Upper lobe of left lung (tissue), 6 donors: ENCODE results near the gene EYS. TPM values are rescaled to one million over a fixed set of nuclear protein-coding genes. Genes with fewer than 3 reads are reported as not detected.
"Not testable (repeated sequence)": the region's sequence is repeated elsewhere in the genome, so short reads cannot be mapped to it uniquely, and the experiment has no call there.

Source experiments
- ATAC-seq, 2 donors: fragments of 200-7000 bp; cut with Tn5 transposase; one replicate each; pipeline ENCODE4 v1.9.1; 2022; ENCODE audit warnings: mild to moderate bottlenecking in 2 of 2, moderate library complexity in 2 of 2; ENCODE audit not compliant: low FRiP score in 2 of 2
- DNase-seq, 2 donors: peaks; one replicate each; pipeline ENCODE4 v3.0.0-alpha.2; 2019 to 2020
- H3K27ac ChIP-seq, 4 donors: fragments of 200-600 bp; sonication (generic); one replicate each; pipeline ENCODE4 v1.5.1; 2016 to 2019
- H3K27me3 ChIP-seq, 4 donors: fragments of 200-600 bp; sonication (generic); one replicate each; pipeline ENCODE4 v1.5.1; 2017 to 2019
- H3K36me3 ChIP-seq, 4 donors: fragments of 200-600 bp; sonication (generic); one replicate each; pipeline ENCODE4 v1.5.1; 2016 to 2019
- H3K4me1 ChIP-seq, 4 donors: fragments of 200-600 bp; sonication (generic); one replicate each; pipeline ENCODE4 v1.5.1; 2018 to 2019
- H3K4me3 ChIP-seq, 4 donors: fragments of 200-600 bp; sonication (generic); one replicate each; pipeline ENCODE4 v1.5.1; 2017 to 2019; ENCODE audit warnings: mild to moderate bottlenecking in 2 of 4, moderate library complexity in 1 of 4
- H3K9me3 ChIP-seq, 4 donors: fragments of 200-600 bp; sonication (generic); one replicate each; pipeline ENCODE4 v1.5.1; 2018 to 2019
- EP300 ChIP-seq, 4 donors: sonication (generic); formaldehyde crosslinking; IDR thresholded peaks; one replicate each; pipeline ENCODE4 v1.5.1; 2017; ENCODE audit warnings: antibody characterized with exemption in 4 of 4, control low read depth in 2 of 4
- POLR2A ChIP-seq, 4 donors: fragments of 450-650 bp; IDR thresholded peaks; one replicate each; pipeline ENCODE4 v1.5.1; 2016 to 2017; ENCODE audit warnings: antibody characterized with exemption in 4 of 4, mild to moderate bottlenecking in 2 of 4
- POLR2AphosphoS5 ChIP-seq, 2 donors: sonication (generic); formaldehyde crosslinking; IDR thresholded peaks; one replicate each; pipeline ENCODE4 v1.5.1; 2017; ENCODE audit warnings: antibody characterized with exemption in 2 of 2
- WGBS, 2 donors: methylation state at CpG; one replicate each; pipeline ENCODE4 v1.1.5; 2017 to 2018; 5-methylcytosine and 5-hydroxymethylcytosine counted together
- total RNA-seq, 6 donors: library from RNA; depleted of rRNA in 4 of 6; stranded (reverse); fragments of >200 nt in 4 of 6; gene quantifications; one replicate each; pipeline versions ENCODE4 v1.1.0 to v1.2.1, GENCODE V29; 2016 to 2021
- TF ChIP-seq, protein P1 (sequence below), 6 experiments: fragments of 450-650 bp in 4 of 6; fragments of 200-600 bp in 2 of 6; sonication (generic) in 2 of 6; IDR thresholded peaks; one replicate each; pipeline ENCODE4 v1.5.1; 2016 to 2019; ENCODE audit warnings: antibody characterized with exemption in 6 of 6
- donor health status: DM: no; HTN: no; CAD: no; lungs with moderate emphysema.
- donor health status: DM: no; HTN: yes; CAD: no; lungs with severe emphysema.

The EYS gene
- total RNA-seq, 6 donors from 2014 or later: under 0.01 to 0.46 (median 0.28) TPM; not detected in 2

GRCh38 chr6:65501045-65501444 is 206.0 kb downstream of the EYS start:
- no peak overlapping the region for H3K27ac ChIP-seq
- 74 to 78% methylated on average over 2 of the region's 2 CpGs for WGBS, 2 donors
- no peaks in the 10 kb centered on the region for H3K36me3 ChIP-seq
- ATAC-seq (no peak), DNase-seq (no peak)
- no peaks in the 10 kb centered on the region for H3K9me3 ChIP-seq
- no peaks in the 10 kb centered on the region for H3K27me3 ChIP-seq
- H3K4me1 ChIP-seq: no peaks in the 10 kb centered on the region
- H3K4me3 ChIP-seq: no peak overlapping the region
- TF ChIP-seq EP300 (IDR thresholded peaks at IDR 0.05): no peak
- TF ChIP-seq, protein P1, sequence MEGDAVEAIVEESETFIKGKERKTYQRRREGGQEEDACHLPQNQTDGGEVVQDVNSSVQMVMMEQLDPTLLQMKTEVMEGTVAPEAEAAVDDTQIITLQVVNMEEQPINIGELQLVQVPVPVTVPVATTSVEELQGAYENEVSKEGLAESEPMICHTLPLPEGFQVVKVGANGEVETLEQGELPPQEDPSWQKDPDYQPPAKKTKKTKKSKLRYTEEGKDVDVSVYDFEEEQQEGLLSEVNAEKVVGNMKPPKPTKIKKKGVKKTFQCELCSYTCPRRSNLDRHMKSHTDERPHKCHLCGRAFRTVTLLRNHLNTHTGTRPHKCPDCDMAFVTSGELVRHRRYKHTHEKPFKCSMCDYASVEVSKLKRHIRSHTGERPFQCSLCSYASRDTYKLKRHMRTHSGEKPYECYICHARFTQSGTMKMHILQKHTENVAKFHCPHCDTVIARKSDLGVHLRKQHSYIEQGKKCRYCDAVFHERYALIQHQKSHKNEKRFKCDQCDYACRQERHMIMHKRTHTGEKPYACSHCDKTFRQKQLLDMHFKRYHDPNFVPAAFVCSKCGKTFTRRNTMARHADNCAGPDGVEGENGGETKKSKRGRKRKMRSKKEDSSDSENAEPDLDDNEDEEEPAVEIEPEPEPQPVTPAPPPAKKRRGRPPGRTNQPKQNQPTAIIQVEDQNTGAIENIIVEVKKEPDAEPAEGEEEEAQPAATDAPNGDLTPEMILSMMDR (IDR thresholded peaks at IDR 0.05): no peak
- TF ChIP-seq POLR2AphosphoS5 (IDR thresholded peaks at IDR 0.05): no peak
- TF ChIP-seq POLR2A (IDR thresholded peaks at IDR 0.05): no peak

GRCh38 chr6:65483652-65484051 is 223.4 kb downstream of the EYS start:
- not testable (repeated sequence) for H3K27ac ChIP-seq, DNase-seq, H3K9me3 ChIP-seq, H3K4me1 ChIP-seq, H3K4me3 ChIP-seq, ATAC-seq, H3K36me3 ChIP-seq, H3K27me3 ChIP-seq
- 82 to 89% methylated on average over 7 of the region's 7 CpGs for WGBS, 2 donors

- Histone ChIP-seq H3K27ac (no peak overlapping the region), H3K9me3 (no peaks in the 10 kb centered on the region), H3K4me3 (no peak overlapping the region), H3K27me3 (no peaks in the 10 kb centered on the region), H3K4me1 (no peaks in the 10 kb centered on the region), H3K36me3 (no peaks in the 10 kb centered on the region)
- ATAC-seq: no peak
- DNase-seq: no peak
- TF ChIP-seq POLR2A (IDR thresholded peaks at IDR 0.05) (no peak), POLR2AphosphoS5 (IDR thresholded peaks at IDR 0.05) (no peak), EP300 (IDR thresholded peaks at IDR 0.05) (no peak)
- TF ChIP-seq, protein P1 (IDR thresholded peaks at IDR 0.05): no peak
These were observed 237.4 kb downstream of the EYS start for GRCh38 chr6:65469650-65470049.

DNA sequence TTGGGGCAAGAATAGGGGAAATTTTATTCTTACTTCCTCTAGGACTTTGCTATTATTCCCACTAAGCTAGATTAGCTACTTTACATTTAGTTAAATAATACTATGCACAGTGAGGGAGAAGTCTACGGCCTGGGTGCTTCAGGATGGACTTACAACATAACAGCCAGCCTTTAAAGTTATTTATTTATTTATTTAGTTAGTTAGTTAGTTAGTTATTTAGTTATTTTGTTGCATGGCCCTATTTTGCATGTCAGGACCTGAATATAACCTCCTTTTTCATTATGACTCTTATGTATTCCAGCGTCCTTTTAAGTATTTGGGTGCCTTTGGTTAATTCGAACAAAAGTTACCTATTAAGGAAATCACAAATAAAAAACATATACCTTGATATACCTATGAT is 238.7 kb downstream of the EYS start:
- WGBS, 2 donors: 85 to 90% methylated on average over 3 of the region's 3 CpGs
- Histone ChIP-seq H3K4me3 (no peak overlapping the region), H3K27me3 (no peaks in the 10 kb centered on the region), H3K36me3 (no peaks in the 10 kb centered on the region), H3K4me1 (no peaks in the 10 kb centered on the region), H3K9me3 (no peaks in the 10 kb centered on the region), H3K27ac (no peak overlapping the region)
- ATAC-seq (no peak), DNase-seq (no peak)
- TF ChIP-seq POLR2A (IDR thresholded peaks at IDR 0.05): no peak
- TF ChIP-seq, protein P1 (IDR thresholded peaks at IDR 0.05): no peak
- no peak for TF ChIP-seq EP300 (IDR thresholded peaks at IDR 0.05)
- no peak for TF ChIP-seq POLR2AphosphoS5 (IDR thresholded peaks at IDR 0.05)

GRCh38 chr6:65461121-65461520 is 245.9 kb downstream of the EYS start:
- H3K27me3 ChIP-seq: no peaks in the 10 kb centered on the region
- TF ChIP-seq EP300 (IDR thresholded peaks at IDR 0.05): no peak
- no peak for TF ChIP-seq POLR2A (IDR thresholded peaks at IDR 0.05)
- TF ChIP-seq, protein P1 (IDR thresholded peaks at IDR 0.05): no peak
- no peak for TF ChIP-seq POLR2AphosphoS5 (IDR thresholded peaks at IDR 0.05)
- WGBS, 2 donors: 55 to 68% methylated on average over 3 of the region's 3 CpGs
- H3K36me3 ChIP-seq: no peaks in the 10 kb centered on the region
- H3K4me1 ChIP-seq: no peaks in the 10 kb centered on the region
- no peak for ATAC-seq
- DNase-seq: no peak
- no peaks in the 10 kb centered on the region for H3K9me3 ChIP-seq
- no peak overlapping the region for H3K27ac ChIP-seq
- H3K4me3 ChIP-seq: no peak overlapping the region
